ENCODE data around the gene INSIG1.

Gene INSIG1

GRCh38 chr7:155339474-155339873 is 41.8 kb downstream of the INSIG1 start:
- H3K9me2 ChIP-seq (replicated peaks; ENCODE audit: insufficient read depth, low read length): no peaks in the 10 kb centered on the region
- no peak overlapping the region for H3K9ac ChIP-seq (ENCODE audit: low read length)
- TF ChIP-seq EZH2phosphoT487 (IDR thresholded peaks at IDR 0.05; ENCODE audit: low read length) (no peak), EZH2 (optimal IDR thresholded peaks at IDR 0.05; ENCODE audit: low read depth, low read length) (no peak), CTCF (IDR thresholded peaks at IDR 0.05; ENCODE audit: low read length) (no peak)
- H3K4me3 ChIP-seq (ENCODE audit: low read length): no peak overlapping the region
- H3K4me2 ChIP-seq (ENCODE audit: low read depth, low read length): no peak overlapping the region
- H4K20me1 ChIP-seq (ENCODE audit: insufficient read depth, low read length): no peaks in the 10 kb centered on the region
- no peak for DNase-seq
- no peaks in the 10 kb centered on the region for H3F3A ChIP-seq (ENCODE audit: insufficient read depth, low read length)
- no peak overlapping the region for H3K27ac ChIP-seq (ENCODE audit: low read length)
- H3K27me3 ChIP-seq (replicated peaks; ENCODE audit: insufficient read depth, low read length): peaks cover 82% of the 10 kb centered on the region
- no peak overlapping the region for H2AFZ ChIP-seq (ENCODE audit: low read length)
- H3K4me1 ChIP-seq (ENCODE audit: low read length): no peaks in the 10 kb centered on the region
- H3K79me2 ChIP-seq (ENCODE audit: low read length): no peaks in the 10 kb centered on the region
- H3K9me3 ChIP-seq (replicated peaks; ENCODE audit: insufficient read depth, low read length): no peaks in the 10 kb centered on the region
- no peaks in the 10 kb centered on the region for H3K36me3 ChIP-seq (replicated peaks; ENCODE audit: insufficient read depth, low read length)

GRCh38 chr7:155340071-155340531 is 42.4 kb downstream of the INSIG1 start:
- Histone ChIP-seq H3F3A (ENCODE audit: insufficient read depth, low read length) (no peaks in the 10 kb centered on the region), H3K79me2 (ENCODE audit: low read length) (no peaks in the 10 kb centered on the region), H3K36me3 (replicated peaks; ENCODE audit: insufficient read depth, low read length) (no peaks in the 10 kb centered on the region), H3K9me2 (replicated peaks; ENCODE audit: insufficient read depth, low read length) (no peaks in the 10 kb centered on the region), H3K9ac (ENCODE audit: low read length) (no peak overlapping the region), H3K4me3 (ENCODE audit: low read length) (no peak overlapping the region), H2AFZ (ENCODE audit: low read length) (no peak overlapping the region), H3K27ac (ENCODE audit: low read length) (no peak overlapping the region), H4K20me1 (ENCODE audit: insufficient read depth, low read length) (no peaks in the 10 kb centered on the region), H3K9me3 (replicated peaks; ENCODE audit: insufficient read depth, low read length) (no peaks in the 10 kb centered on the region), H3K4me1 (ENCODE audit: low read length) (no peaks in the 10 kb centered on the region), H3K27me3 (replicated peaks; ENCODE audit: insufficient read depth, low read length) (peaks cover 79% of the 10 kb centered on the region), H3K4me2 (ENCODE audit: low read depth, low read length) (no peak overlapping the region)
- TF ChIP-seq EZH2phosphoT487 (IDR thresholded peaks at IDR 0.05; ENCODE audit: low read length): no peak
- no peak for TF ChIP-seq CTCF (IDR thresholded peaks at IDR 0.05; ENCODE audit: low read length)
- no peak for TF ChIP-seq EZH2 (optimal IDR thresholded peaks at IDR 0.05; ENCODE audit: low read depth, low read length)
- DNase-seq: no peak

GRCh38 chr7:155340721-155341120 is 43.0 kb downstream of the INSIG1 start:
- no peaks in the 10 kb centered on the region for H3K4me1 ChIP-seq (ENCODE audit: low read length)
- H3K4me2 ChIP-seq (ENCODE audit: low read depth, low read length): no peak overlapping the region
- H3K27ac ChIP-seq (ENCODE audit: low read length): no peak overlapping the region
- H3K79me2 ChIP-seq (ENCODE audit: low read length): no peaks in the 10 kb centered on the region
- H3K4me3 ChIP-seq (ENCODE audit: low read length): no peak overlapping the region
- H4K20me1 ChIP-seq (ENCODE audit: insufficient read depth, low read length): no peaks in the 10 kb centered on the region
- no peaks in the 10 kb centered on the region for H3K9me2 ChIP-seq (replicated peaks; ENCODE audit: insufficient read depth, low read length)
- no peak overlapping the region for H2AFZ ChIP-seq (ENCODE audit: low read length)
- no peak for DNase-seq
- no peaks in the 10 kb centered on the region for H3F3A ChIP-seq (ENCODE audit: insufficient read depth, low read length)
- no peak overlapping the region for H3K9ac ChIP-seq (ENCODE audit: low read length)
- no peaks in the 10 kb centered on the region for H3K36me3 ChIP-seq (replicated peaks; ENCODE audit: insufficient read depth, low read length)
- H3K9me3 ChIP-seq (replicated peaks; ENCODE audit: insufficient read depth, low read length): no peaks in the 10 kb centered on the region
- no peak for TF ChIP-seq EZH2phosphoT487 (IDR thresholded peaks at IDR 0.05; ENCODE audit: low read length)
- no peak for TF ChIP-seq CTCF (IDR thresholded peaks at IDR 0.05; ENCODE audit: low read length)
- TF ChIP-seq EZH2 (optimal IDR thresholded peaks at IDR 0.05; ENCODE audit: low read depth, low read length): no peak
- H3K27me3 ChIP-seq (replicated peaks; ENCODE audit: insufficient read depth, low read length): peaks cover 85% of the 10 kb centered on the region
